HUES6 (cell line): ENCODE measurements around the gene TMEM131L.

Experiments used
- H3K27ac ChIP-seq: 2 replicates; pipeline ENCODE4 v1.7.0; 2013; ENCODE audit warnings: low read depth, mild to moderate bottlenecking, low read length, inconsistent platforms
- H3K27me3 ChIP-seq: 2 replicates; pipeline ENCODE4 v1.6.1; 2013; ENCODE audit warnings: low read length; ENCODE audit not compliant: control insufficient read depth, insufficient read depth
- H3K36me3 ChIP-seq: 2 replicates; pipeline ENCODE4 v1.6.1; 2013; ENCODE audit warnings: low read length; ENCODE audit not compliant: control insufficient read depth, insufficient read depth
- H3K4me1 ChIP-seq: 2 replicates; pipeline ENCODE4 v1.6.1; 2013; ENCODE audit warnings: low read length; ENCODE audit not compliant: control insufficient read depth, insufficient read depth
- H3K4me3 ChIP-seq: 2 replicates; pipeline ENCODE4 v1.5.1; 2013; ENCODE audit warnings: low read depth, low read length
- H3K9ac ChIP-seq: one replicate; pipeline ENCODE4 v1.6.1; 2013; ENCODE audit warnings: mild to moderate bottlenecking, low read length
- H3K9me3 ChIP-seq: 2 replicates; pipeline ENCODE4 v1.6.1; 2013; ENCODE audit warnings: low read depth, low read length; ENCODE audit not compliant: control insufficient read depth, insufficient read depth

The TMEM131L gene

GRCh38 chr4:153427363-153428071, 38.6 kb upstream of the TMEM131L start:
- no peak overlapping the region for H3K4me3 ChIP-seq
- H3K27ac ChIP-seq, result no peak overlapping the region
- H3K4me1 ChIP-seq, result no peaks in the 10 kb centered on the region; the same call in 1 of the 2 replicates

GRCh38 chr4:153428941-153429475, 37.2 kb upstream of the TMEM131L start:
- Histone ChIP-seq H3K4me1 (peaks cover 9% of the 10 kb centered on the region; the same call in 1 of the 2 replicates), H3K36me3 (no peaks in the 10 kb centered on the region), H3K9me3 (no peaks in the 10 kb centered on the region), H3K9ac (no peak overlapping the region), H3K4me3 (no peak overlapping the region), H3K27me3 (no peaks in the 10 kb centered on the region), H3K27ac (no peak overlapping the region)

More at GRCh38 chr4:153427363-153428071, 38.6 kb upstream of the TMEM131L start:
- H3K36me3 ChIP-seq, result no peaks in the 10 kb centered on the region
- H3K9me3 ChIP-seq, result no peaks in the 10 kb centered on the region
- H3K9ac ChIP-seq, result no peak overlapping the region
- no peaks in the 10 kb centered on the region for H3K27me3 ChIP-seq

- H3K9ac ChIP-seq, result no peak overlapping the region
- H3K27me3 ChIP-seq, result no peaks in the 10 kb centered on the region
- H3K36me3 ChIP-seq, result no peaks in the 10 kb centered on the region
- H3K4me1 ChIP-seq, result peaks cover 9% of the 10 kb centered on the region; the same call in 1 of the 2 replicates
- no peak overlapping the region for H3K4me3 ChIP-seq
- no peak overlapping the region for H3K27ac ChIP-seq
- H3K9me3 ChIP-seq, result no peaks in the 10 kb centered on the region
Measured at GRCh38 chr4:153432965-153433753, 33.0 kb upstream of the TMEM131L start.

- Histone ChIP-seq H3K27ac (no peak overlapping the region), H3K36me3 (no peaks in the 10 kb centered on the region), H3K9me3 (no peaks in the 10 kb centered on the region), H3K4me3 (no peak overlapping the region), H3K4me1 (peaks cover 9% of the 10 kb centered on the region; the same call in 1 of the 2 replicates), H3K27me3 (no peaks in the 10 kb centered on the region), H3K9ac (no peak overlapping the region)
Measured at GRCh38 chr4:153433754-153434105, 32.4 kb upstream of the TMEM131L start.

GRCh38 chr4:153434190-153434589, 32.0 kb upstream of the TMEM131L start:
- H3K9ac ChIP-seq, result no peak overlapping the region
- no peak overlapping the region for H3K27ac ChIP-seq
- H3K36me3 ChIP-seq, result no peaks in the 10 kb centered on the region
- peaks cover 9% of the 10 kb centered on the region; the same call in 1 of the 2 replicates for H3K4me1 ChIP-seq
- no peaks in the 10 kb centered on the region for H3K9me3 ChIP-seq
- no peaks in the 10 kb centered on the region for H3K27me3 ChIP-seq
- no peak overlapping the region for H3K4me3 ChIP-seq

GRCh38 chr4:153438916-153439756, 27.0 kb upstream of the TMEM131L start:
- Histone ChIP-seq H3K4me3 (no peak overlapping the region), H3K4me1 (no peaks in the 10 kb centered on the region), H3K9me3 (no peaks in the 10 kb centered on the region), H3K27me3 (no peaks in the 10 kb centered on the region), H3K36me3 (no peaks in the 10 kb centered on the region), H3K9ac (no peak overlapping the region), H3K27ac (no peak overlapping the region)

- Histone ChIP-seq H3K27me3 (no peaks in the 10 kb centered on the region), H3K36me3 (no peaks in the 10 kb centered on the region), H3K9me3 (no peaks in the 10 kb centered on the region), H3K4me1 (no peaks in the 10 kb centered on the region), H3K4me3 (no peak overlapping the region), H3K27ac (no peak overlapping the region), H3K9ac (no peak overlapping the region)
Measured at GRCh38 chr4:153439831-153440230, 26.3 kb upstream of the TMEM131L start.

- H3K27ac ChIP-seq, result no peak overlapping the region
- H3K4me1 ChIP-seq, result no peaks in the 10 kb centered on the region
- no peaks in the 10 kb centered on the region for H3K36me3 ChIP-seq
- H3K9ac ChIP-seq, result no peak overlapping the region
- no peaks in the 10 kb centered on the region for H3K9me3 ChIP-seq
- no peak overlapping the region for H3K4me3 ChIP-seq
- H3K27me3 ChIP-seq, result no peaks in the 10 kb centered on the region
Measured at GRCh38 chr4:153440475-153440874, 25.7 kb upstream of the TMEM131L start.

GRCh38 chr4:153447175-153447905, 18.8 kb upstream of the TMEM131L start:
- Histone ChIP-seq H3K4me3 (no peak overlapping the region), H3K27ac (no peak overlapping the region), H3K9ac (no peak overlapping the region), H3K27me3 (no peaks in the 10 kb centered on the region), H3K9me3 (no peaks in the 10 kb centered on the region), H3K36me3 (no peaks in the 10 kb centered on the region), H3K4me1 (peaks cover 7% of the 10 kb centered on the region)

GRCh38 chr4:153448003-153448731, 18.0 kb upstream of the TMEM131L start:
- H3K9ac ChIP-seq, result no peak overlapping the region
- no peak overlapping the region for H3K4me3 ChIP-seq
- peaks cover 12% of the 10 kb centered on the region for H3K4me1 ChIP-seq
- H3K27ac ChIP-seq, result no peak overlapping the region
- H3K27me3 ChIP-seq, result no peaks in the 10 kb centered on the region
- no peaks in the 10 kb centered on the region for H3K9me3 ChIP-seq
- H3K36me3 ChIP-seq, result no peaks in the 10 kb centered on the region
